K562 (cell line): ENCODE data around the gene GMNN. TPM values are rescaled to one million over a fixed set of nuclear protein-coding genes. Genes with fewer than 3 reads are reported as not detected.

Experiments
- ATAC-seq: fragments of 200-7000 bp; cut with Tn5 transposase; 3 replicates; pipeline ENCODE4 v1.9.1; 2020; ENCODE audit warnings: moderate library complexity
- BruUV-seq: library from RNA; stranded (reverse); fragments of 400-500 nt; replicated peaks from 2 replicates; lab custom pipeline; 2021; lab: Mats Ljungman, UMichigan
- CTCF ChIA-PET: fragments of 300-600 bp; formaldehyde crosslinking; extraction: SDS; loops from one replicate; lab custom pipeline; 2021; ENCODE audit warnings: low intra/inter-chr PET ratio; lab: Yijun Ruan, JAX
- POLR2A ChIA-PET: fragments of 300-600, 350-650 bp; sonication (Branson Sonifier 250); formaldehyde crosslinking; extraction: SDS; loops from one replicate; lab custom pipeline; 2021; ENCODE audit warnings: antibody characterized with exemption, inconsistent platforms; lab: Yijun Ruan, JAX
- DNase-seq, 4 experiments: peaks; one replicate each; pipeline versions ENCODE4 v3.0.0 to v3.0.0-alpha.2; 2011 to 2018; ENCODE audit warnings: low spot score in 3 of 4, mixed read lengths in 3 of 4; ENCODE audit errors: extremely low read depth in 1 of 4
- FAIRE-seq: peaks from 2 replicates; lab custom pipeline; 2011; peaks lifted over from hg19 to GRCh38; lab: Jason Lieb, UNC
- H2AFZ ChIP-seq: 2 replicates; pipeline ENCODE4 v1.6.0; 2011; ENCODE audit warnings: low read depth, low read length, control low read depth, inconsistent platforms
- H3K27ac ChIP-seq: fragments of 200-600 bp; 3 replicates; pipeline ENCODE4 v1.8.0; 2011; ENCODE audit warnings: low read depth, mild to moderate bottlenecking, control low read depth, inconsistent platforms, low read length, moderate library complexity, mixed read lengths; ENCODE audit errors: extremely low read depth
- H3K27me3 ChIP-seq, 2 experiments: fragments of 300-600 bp in 1 of 2; 2 replicates in 1 of 2; 3 replicates in 1 of 2; pipeline versions ENCODE4 v1.6.0 to v1.8.0; 2011; ENCODE audit warnings: inconsistent platforms in 2 of 2, low read length in 2 of 2, mild to moderate bottlenecking in 1 of 2, mixed read lengths in 1 of 2, moderate library complexity in 1 of 2; ENCODE audit not compliant: control insufficient read depth in 2 of 2, insufficient read depth in 2 of 2
- H3K36me3 ChIP-seq: fragments of 300-600 bp; 3 replicates; pipeline ENCODE4 v1.8.0; 2011; ENCODE audit warnings: mild to moderate bottlenecking, low read length, inconsistent platforms; ENCODE audit not compliant: control insufficient read depth, insufficient read depth
- H3K4me1 ChIP-seq, 2 experiments: fragments of 200-600 bp in 1 of 2; replicated peaks in 1 of 2; 2 replicates in 1 of 2; 3 replicates in 1 of 2; pipeline versions ENCODE4 v1.5.1 to v1.8.0; 2011; ENCODE audit warnings: inconsistent platforms in 2 of 2, low read length in 2 of 2, mild to moderate bottlenecking in 1 of 2, mixed read lengths in 1 of 2, moderate library complexity in 1 of 2; ENCODE audit not compliant: control insufficient read depth in 2 of 2, insufficient read depth in 2 of 2
- H3K4me2 ChIP-seq: 2 replicates; pipeline ENCODE4 v1.6.1; 2011; ENCODE audit warnings: low read length, control low read depth, inconsistent platforms, mixed read lengths; ENCODE audit not compliant: insufficient read depth
- H3K4me3 ChIP-seq: fragments of 200-600 bp; sonication (generic), shearing (Covaris generic); 2 replicates; pipeline ENCODE4 v1.5.1; 2016; ENCODE audit warnings: control low read depth, inconsistent platforms
- H3K79me2 ChIP-seq: fragments of 200-600 bp; 3 replicates; pipeline ENCODE4 v1.8.0; 2011; ENCODE audit warnings: low read length, inconsistent platforms; ENCODE audit not compliant: control insufficient read depth, insufficient read depth
- H3K9ac ChIP-seq, 2 experiments: 2 replicates each; pipeline versions ENCODE4 v1.6.0 to v1.6.1; 2011; ENCODE audit warnings: low read depth in 2 of 2, low read length in 2 of 2, control low read depth in 1 of 2, inconsistent platforms in 1 of 2, mild to moderate bottlenecking in 1 of 2, mixed read lengths in 1 of 2; ENCODE audit not compliant: insufficient read depth in 1 of 2
- H3K9me1 ChIP-seq: one replicate; pipeline ENCODE4 v1.6.0; 2011; ENCODE audit warnings: inconsistent platforms, mild to moderate bottlenecking, low read length, moderate library complexity; ENCODE audit not compliant: control insufficient read depth, insufficient read depth
- H3K9me3 ChIP-seq: replicated peaks from 2 replicates; pipeline ENCODE4 v1.5.1; 2011; ENCODE audit warnings: low read depth, low read length, inconsistent platforms; ENCODE audit not compliant: control insufficient read depth, insufficient read depth
- H4K20me1 ChIP-seq: replicated peaks from 2 replicates; pipeline ENCODE4 v1.6.1; 2011; ENCODE audit warnings: low read length, inconsistent platforms, mixed read lengths; ENCODE audit not compliant: control insufficient read depth, insufficient read depth
- ARID3B ChIP-seq: fragments of 250-450 bp; sonication (Bioruptor Pico); IDR thresholded peaks from 2 replicates; pipeline ENCODE4 v1.4.0; 2020; ENCODE audit warnings: borderline replicate concordance
- HLTF ChIP-seq: fragments of 450-650 bp; IDR thresholded peaks from 2 replicates; pipeline ENCODE4 v1.6.1; 2016
- HOXB6 ChIP-seq: fragments of 250-450 bp; sonication (Bioruptor Pico); IDR thresholded peaks from 2 replicates; pipeline ENCODE4 v1.5.1; 2022; ENCODE audit warnings: mild to moderate bottlenecking, borderline replicate concordance
- KLF10 ChIP-seq: fragments of 250-450 bp; sonication (Bioruptor Pico); IDR thresholded peaks from 2 replicates; pipeline ENCODE4 v1.6.1; 2021; ENCODE audit warnings: matching md5 sums
- POLR2AphosphoS5 ChIP-seq: IDR thresholded peaks from 2 replicates; pipeline ENCODE4 v1.6.1; 2011; ENCODE audit warnings: mild to moderate bottlenecking, low read depth, low read length, moderate library complexity; ENCODE audit not compliant: control insufficient read depth, insufficient read depth
- SMAD4 ChIP-seq: fragments of 250-450 bp; sonication (Bioruptor Pico); conservative IDR thresholded peaks from 2 replicates; pipeline ENCODE4 v1.8.0; 2021; ENCODE audit warnings: inconsistent platforms, mild to moderate bottlenecking, moderate library complexity
- ZBTB12 ChIP-seq: fragments of 250-450 bp; sonication (Bioruptor Pico); IDR thresholded peaks from 2 replicates; pipeline ENCODE4 v1.4.0; 2020
- WGBS: fragments of 100-300 bp; shearing (Covaris generic); methylation state at CpG from one replicate; pipeline ENCODE4 v1.1.6; 2016; ENCODE audit warnings: low coverage, mixed read lengths; ENCODE audit not compliant: insufficient coverage; ENCODE audit errors: missing lambda C conversion rate; 5-methylcytosine and 5-hydroxymethylcytosine counted together
- in situ Hi-C: fragments of 300-500 bp; cut with MboI; formaldehyde crosslinking; loops from 4 replicates; pipeline ENCODE4 v1.15.0; 2018; ENCODE audit warnings: inconsistent platforms, mixed read lengths
- intact Hi-C: fragments of 100-400 bp; cut with micrococcal nuclease; formaldehyde crosslinking; loops from 2 replicates; pipeline ENCODE4 v1.14.2; 2022
- polyA plus RNA-seq, 8 experiments: library from polyadenylated mRNA; depleted of rRNA in 4 of 8; stranded (reverse) in 5 of 8; unstranded in 3 of 8; fragments of >200 nt; fragmentation: Nextera tagmentation in 2 of 8; fragmentation: Illumina TruSeq in 1 of 8; extraction: Ambion mirVana in 2 of 8; extraction: Trizol in 1 of 8; gene quantifications; 2 replicates each; pipeline versions ENCODE4 v1.2.1 to v1.2.3, GENCODE V29; 2011 to 2014; ENCODE audit warnings: inconsistent platforms in 1 of 8, missing spikeins in 1 of 8
- total RNA-seq, 7 experiments: library from RNA; depleted of rRNA in 6 of 7; stranded (reverse); fragments of >200 nt in 6 of 7; fragmentation: Illumina TruSeq in 2 of 7; extraction: Trizol in 2 of 7; gene quantifications; 2 replicates each; pipeline versions ENCODE4 v1.2.1 to v1.2.3, GENCODE V29; 2011 to 2021; ENCODE audit warnings: low replicate concordance in 1 of 7

The GMNN gene
- total and polyA plus RNA-seq, 9 of the 15 experiments (the other 6 are each of a cell fraction or from before 2014, with no cell fraction given): 144 to 370 (median 210) TPM

- H3K36me3 ChIP-seq: no peaks in the 10 kb centered on the region
- in situ Hi-C loops (loop anchor here (10.0 kb wide), 1 partner anchor 185 kb away; no protein-coding TSS in a partner anchor), intact Hi-C loops (loop anchor here (2.0 kb wide), 1 partner anchor 39 kb away; no protein-coding TSS in a partner anchor)
- H3K27ac ChIP-seq: no peak overlapping the region
- no peak for ATAC-seq
- no peak overlapping the region for H2AFZ ChIP-seq
- no peaks in the 10 kb centered on the region for H3K79me2 ChIP-seq
- H3K4me2 ChIP-seq: no peak overlapping the region
- no peak overlapping the region for H3K9ac ChIP-seq
- ChIA-PET POLR2A (interaction anchor here (1.2 to 2.4 kb wide), 2 partner anchors 12 to 14 kb away, joined by 4 to 7 read pairs; partner anchors contain the start of gene GMNN), CTCF (no interaction called here)
- no peaks in the 10 kb centered on the region for H3K9me1 ChIP-seq
- no peak for TF ChIP-seq ARID3B (CRISPR knock-in tag)
- no peak for TF ChIP-seq KLF10
- no peak for TF ChIP-seq POLR2AphosphoS5
- no peak for TF ChIP-seq HLTF
- no peak for TF ChIP-seq ZBTB12 (CRISPR knock-in tag)
- no peak for TF ChIP-seq HOXB6 (CRISPR knock-in tag)
- no peak for TF ChIP-seq SMAD4 (CRISPR knock-in tag)
- WGBS: 58% methylated on average over 5 of the region's 5 CpGs
- no peak overlapping the region for H3K4me3 ChIP-seq
- H3K4me1 ChIP-seq: peaks cover 10 to 14% of the 10 kb centered on the region in 2 experiments
- no peaks in the 10 kb centered on the region for H3K9me3 ChIP-seq
- FAIRE-seq: no peak
- no peaks in the 10 kb centered on the region for H4K20me1 ChIP-seq
- no peak for DNase-seq
- H3K27me3 ChIP-seq: no peaks in the 10 kb centered on the region
- BruUV-seq: no TSS peak
These were observed 14.5 kb upstream of the GMNN start for GRCh38 chr6:24760210-24760609.
